ENCODE data around the gene COPB1. TPM values are rescaled to one million over a fixed set of nuclear protein-coding genes. Genes with fewer than 3 reads are reported as not detected.

COPB1 gene
- total and polyA plus RNA-seq, 8 donors: 31.4 to 58.0 (median 44.9) TPM

DNA sequence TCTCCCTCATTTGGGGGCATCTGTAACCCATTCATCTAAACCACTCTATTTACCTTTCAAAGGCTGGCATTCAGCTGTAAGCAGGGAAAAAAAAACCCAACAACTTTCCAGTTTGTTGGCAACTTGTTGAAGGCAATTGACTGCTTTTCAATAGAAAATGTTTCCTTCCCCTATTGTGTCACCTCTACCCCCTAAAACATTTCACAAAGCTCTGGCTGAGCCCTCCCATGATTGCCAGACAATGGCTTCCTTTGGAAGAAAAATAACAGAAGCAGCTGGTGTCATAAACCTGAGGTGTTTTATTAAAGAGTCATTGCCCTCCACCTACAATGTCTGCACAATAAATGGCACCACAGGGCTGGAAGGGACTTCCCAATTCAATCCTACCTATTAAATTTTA lies 42.7 kb upstream of the COPB1 start:
- TF ChIP-seq CTCF (IDR thresholded peaks at IDR 0.05): no peak
- Histone ChIP-seq H3K4me3 (no peak overlapping the region), H3K36me3 (no peaks in the 10 kb centered on the region), H3K9me3 (no peaks in the 10 kb centered on the region), H3K27me3 (no peaks in the 10 kb centered on the region), H3K27ac (no peak overlapping the region), H3K4me1 (peaks cover 15 to 29% (median 21%) of the 10 kb centered on the region in 3 donors)
- FAIRE-seq (no peak), ATAC-seq (no peak), DNase-seq (no peak)
- intact Hi-C loops (cut with DNase I): no loop called here

- WGBS, 2 donors: 34 to 35% methylated on average over 6 of the region's 6 CpGs
- H3K36me3 ChIP-seq: no peaks in the 10 kb centered on the region
- ATAC-seq (peak; percentile 19 to 55 (median 50)), DNase-seq (peak in 1 of 6 donors; percentile 41), FAIRE-seq (no peak)
- H3K27me3 ChIP-seq: no peaks in the 10 kb centered on the region
- H3K9me3 ChIP-seq: no peaks in the 10 kb centered on the region
- intact Hi-C loops (cut with DNase I): no loop called here
- no peak for TF ChIP-seq CTCF (IDR thresholded peaks at IDR 0.05)
- H3K4me3 ChIP-seq: no peak overlapping the region
- peak overlapping the region in 1 of 4 donors; percentile 7 for H3K27ac ChIP-seq
- peaks cover 15 to 29% (median 21%) of the 10 kb centered on the region in 3 donors for H3K4me1 ChIP-seq
Observed at GRCh38 chr11:14541192-14541947, 41.8 kb upstream of the COPB1 start.

DNA sequence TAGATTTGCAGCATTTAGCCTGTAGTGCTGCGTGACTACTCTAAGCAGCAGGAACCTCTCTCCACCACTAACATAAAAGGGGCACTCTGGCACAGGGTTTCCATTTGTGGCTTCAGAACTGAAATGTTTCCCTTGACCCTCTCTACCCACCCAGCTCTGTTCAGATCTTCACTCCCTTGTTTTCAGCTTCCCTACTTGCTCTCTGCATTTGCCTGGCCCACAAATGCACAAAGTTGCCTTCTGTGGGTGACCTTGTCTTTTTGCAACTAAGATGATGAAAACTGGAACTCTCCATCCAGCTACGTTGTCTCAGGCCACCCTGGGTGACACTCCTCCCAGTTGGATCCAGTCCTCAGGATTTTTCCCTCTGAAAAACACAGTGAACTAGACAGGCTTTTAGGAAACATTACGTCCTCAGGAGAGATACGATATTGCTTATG lies 40.4 kb upstream of the COPB1 start:
- Histone ChIP-seq H3K27me3 (no peaks in the 10 kb centered on the region), H3K36me3 (no peaks in the 10 kb centered on the region), H3K4me1 (peaks cover 15 to 29% (median 21%) of the 10 kb centered on the region in 3 donors), H3K4me3 (no peak overlapping the region), H3K27ac (no peak overlapping the region), H3K9me3 (no peaks in the 10 kb centered on the region)
- peak in 1 of 4 donors; percentile 40 for ATAC-seq
- TF ChIP-seq CTCF (IDR thresholded peaks at IDR 0.05): no peak
- WGBS, 2 donors: 67% methylated on average over 4 of the region's 4 CpGs
- intact Hi-C loops (cut with DNase I): loop anchor here in 1 of 3 donors (10.0 kb wide), 2 partner anchors 365 to 535 kb away; partner anchors contain the start of gene CALCB
- no peak for FAIRE-seq
- no peak for DNase-seq

- intact Hi-C loops (cut with DNase I): loop anchor here in 1 of 3 donors (10.0 kb wide), 2 partner anchors 366 to 536 kb away; partner anchors contain the start of gene CALCB
- 42 to 45% methylated on average over 3 of the region's 3 CpGs for WGBS, 2 donors
Observed at GRCh38 chr11:14538926-14539554, 39.4 kb upstream of the COPB1 start.

More at GRCh38 chr11:14538926-14539554, 39.4 kb upstream of the COPB1 start:
- FAIRE-seq (no peak), ATAC-seq (peak; percentile 35 to 69 (median 68)), DNase-seq (no peak)
- Histone ChIP-seq H3K27ac (peak overlapping the region; percentile 59 to 75 (median 62)), H3K4me3 (no peak overlapping the region), H3K9me3 (no peaks in the 10 kb centered on the region), H3K27me3 (no peaks in the 10 kb centered on the region), H3K4me1 (peaks cover 15 to 29% (median 21%) of the 10 kb centered on the region in 3 donors), H3K36me3 (no peaks in the 10 kb centered on the region)
- no peak for TF ChIP-seq CTCF (IDR thresholded peaks at IDR 0.05)

Measured in pancreas (tissue), 10 donors.